K562 (cell line): ENCODE results near the gene TRDN. TPM values are rescaled to one million over a fixed set of nuclear protein-coding genes. Genes with fewer than 3 reads are reported as not detected.

Experiments
- ATAC-seq: fragments of 200-7000 bp; cut with Tn5 transposase; 3 replicates; pipeline ENCODE4 v1.9.1; 2020; ENCODE audit warnings: moderate library complexity
- BruUV-seq: library from RNA; stranded (reverse); fragments of 400-500 nt; replicated peaks from 2 replicates; lab custom pipeline; 2021; lab: Mats Ljungman, UMichigan
- CTCF ChIA-PET: fragments of 300-600 bp; formaldehyde crosslinking; extraction: SDS; loops from one replicate; lab custom pipeline; 2021; ENCODE audit warnings: low intra/inter-chr PET ratio; lab: Yijun Ruan, JAX
- POLR2A ChIA-PET: fragments of 300-600, 350-650 bp; sonication (Branson Sonifier 250); formaldehyde crosslinking; extraction: SDS; loops from one replicate; lab custom pipeline; 2021; ENCODE audit warnings: antibody characterized with exemption, inconsistent platforms; lab: Yijun Ruan, JAX
- DNase-seq, 4 experiments: peaks; one replicate each; pipeline versions ENCODE4 v3.0.0 to v3.0.0-alpha.2; 2011 to 2018; ENCODE audit warnings: low spot score in 3 of 4, mixed read lengths in 3 of 4; ENCODE audit errors: extremely low read depth in 1 of 4
- FAIRE-seq: peaks from 2 replicates; lab custom pipeline; 2011; peaks lifted over from hg19 to GRCh38; lab: Jason Lieb, UNC
- H2AFZ ChIP-seq: 2 replicates; pipeline ENCODE4 v1.6.0; 2011; ENCODE audit warnings: low read depth, low read length, control low read depth, inconsistent platforms
- H3K27ac ChIP-seq: fragments of 200-600 bp; 3 replicates; pipeline ENCODE4 v1.8.0; 2011; ENCODE audit warnings: low read depth, mild to moderate bottlenecking, control low read depth, inconsistent platforms, low read length, moderate library complexity, mixed read lengths; ENCODE audit errors: extremely low read depth
- H3K27me3 ChIP-seq, 2 experiments: fragments of 300-600 bp in 1 of 2; 2 replicates in 1 of 2; 3 replicates in 1 of 2; pipeline versions ENCODE4 v1.6.0 to v1.8.0; 2011; ENCODE audit warnings: inconsistent platforms in 2 of 2, low read length in 2 of 2, mild to moderate bottlenecking in 1 of 2, mixed read lengths in 1 of 2, moderate library complexity in 1 of 2; ENCODE audit not compliant: control insufficient read depth in 2 of 2, insufficient read depth in 2 of 2
- H3K36me3 ChIP-seq: fragments of 300-600 bp; 3 replicates; pipeline ENCODE4 v1.8.0; 2011; ENCODE audit warnings: mild to moderate bottlenecking, low read length, inconsistent platforms; ENCODE audit not compliant: control insufficient read depth, insufficient read depth
- H3K4me1 ChIP-seq, 2 experiments: fragments of 200-600 bp in 1 of 2; replicated peaks in 1 of 2; 2 replicates in 1 of 2; 3 replicates in 1 of 2; pipeline versions ENCODE4 v1.5.1 to v1.8.0; 2011; ENCODE audit warnings: inconsistent platforms in 2 of 2, low read length in 2 of 2, mild to moderate bottlenecking in 1 of 2, mixed read lengths in 1 of 2, moderate library complexity in 1 of 2; ENCODE audit not compliant: control insufficient read depth in 2 of 2, insufficient read depth in 2 of 2
- H3K4me2 ChIP-seq: 2 replicates; pipeline ENCODE4 v1.6.1; 2011; ENCODE audit warnings: low read length, control low read depth, inconsistent platforms, mixed read lengths; ENCODE audit not compliant: insufficient read depth
- H3K4me3 ChIP-seq: fragments of 200-600 bp; sonication (generic), shearing (Covaris generic); 2 replicates; pipeline ENCODE4 v1.5.1; 2016; ENCODE audit warnings: control low read depth, inconsistent platforms
- H3K79me2 ChIP-seq: fragments of 200-600 bp; 3 replicates; pipeline ENCODE4 v1.8.0; 2011; ENCODE audit warnings: low read length, inconsistent platforms; ENCODE audit not compliant: control insufficient read depth, insufficient read depth
- H3K9ac ChIP-seq, 2 experiments: 2 replicates each; pipeline versions ENCODE4 v1.6.0 to v1.6.1; 2011; ENCODE audit warnings: low read depth in 2 of 2, low read length in 2 of 2, control low read depth in 1 of 2, inconsistent platforms in 1 of 2, mild to moderate bottlenecking in 1 of 2, mixed read lengths in 1 of 2; ENCODE audit not compliant: insufficient read depth in 1 of 2
- H3K9me1 ChIP-seq: one replicate; pipeline ENCODE4 v1.6.0; 2011; ENCODE audit warnings: inconsistent platforms, mild to moderate bottlenecking, low read length, moderate library complexity; ENCODE audit not compliant: control insufficient read depth, insufficient read depth
- H3K9me3 ChIP-seq: replicated peaks from 2 replicates; pipeline ENCODE4 v1.5.1; 2011; ENCODE audit warnings: low read depth, low read length, inconsistent platforms; ENCODE audit not compliant: control insufficient read depth, insufficient read depth
- H4K20me1 ChIP-seq: replicated peaks from 2 replicates; pipeline ENCODE4 v1.6.1; 2011; ENCODE audit warnings: low read length, inconsistent platforms, mixed read lengths; ENCODE audit not compliant: control insufficient read depth, insufficient read depth
- TSHZ1 ChIP-seq: fragments of 250-450 bp; sonication (Bioruptor Pico); IDR thresholded peaks from 2 replicates; pipeline ENCODE4 v1.4.0; 2020; ENCODE audit warnings: mild to moderate bottlenecking, moderate library complexity
- WGBS: fragments of 100-300 bp; shearing (Covaris generic); methylation state at CpG from one replicate; pipeline ENCODE4 v1.1.6; 2016; ENCODE audit warnings: low coverage, mixed read lengths; ENCODE audit not compliant: insufficient coverage; ENCODE audit errors: missing lambda C conversion rate; 5-methylcytosine and 5-hydroxymethylcytosine counted together
- in situ Hi-C: fragments of 300-500 bp; cut with MboI; formaldehyde crosslinking; loops from 4 replicates; pipeline ENCODE4 v1.15.0; 2018; ENCODE audit warnings: inconsistent platforms, mixed read lengths
- intact Hi-C: fragments of 100-400 bp; cut with micrococcal nuclease; formaldehyde crosslinking; loops from 2 replicates; pipeline ENCODE4 v1.14.2; 2022
- polyA plus RNA-seq, 8 experiments: library from polyadenylated mRNA; depleted of rRNA in 4 of 8; stranded (reverse) in 5 of 8; unstranded in 3 of 8; fragments of >200 nt; fragmentation: Nextera tagmentation in 2 of 8; fragmentation: Illumina TruSeq in 1 of 8; extraction: Ambion mirVana in 2 of 8; extraction: Trizol in 1 of 8; gene quantifications; 2 replicates each; pipeline versions ENCODE4 v1.2.1 to v1.2.3, GENCODE V29; 2011 to 2014; ENCODE audit warnings: inconsistent platforms in 1 of 8, missing spikeins in 1 of 8
- total RNA-seq, 7 experiments: library from RNA; depleted of rRNA in 6 of 7; stranded (reverse); fragments of >200 nt in 6 of 7; fragmentation: Illumina TruSeq in 2 of 7; extraction: Trizol in 2 of 7; gene quantifications; 2 replicates each; pipeline versions ENCODE4 v1.2.1 to v1.2.3, GENCODE V29; 2011 to 2021; ENCODE audit warnings: low replicate concordance in 1 of 7
- TF ChIP-seq, protein P1 (sequence below): fragments of 450-650 bp; formaldehyde crosslinking; IDR thresholded peaks from 2 replicates; pipeline ENCODE4 v1.4.0; 2020; ENCODE audit warnings: mild to moderate bottlenecking

The TRDN gene
- total and polyA plus RNA-seq, 9 of the 15 experiments (the other 6 are each of a cell fraction or from before 2014, with no cell fraction given) = 0.05 to 0.50 (median 0.16) TPM

- TF ChIP-seq, protein P1, sequence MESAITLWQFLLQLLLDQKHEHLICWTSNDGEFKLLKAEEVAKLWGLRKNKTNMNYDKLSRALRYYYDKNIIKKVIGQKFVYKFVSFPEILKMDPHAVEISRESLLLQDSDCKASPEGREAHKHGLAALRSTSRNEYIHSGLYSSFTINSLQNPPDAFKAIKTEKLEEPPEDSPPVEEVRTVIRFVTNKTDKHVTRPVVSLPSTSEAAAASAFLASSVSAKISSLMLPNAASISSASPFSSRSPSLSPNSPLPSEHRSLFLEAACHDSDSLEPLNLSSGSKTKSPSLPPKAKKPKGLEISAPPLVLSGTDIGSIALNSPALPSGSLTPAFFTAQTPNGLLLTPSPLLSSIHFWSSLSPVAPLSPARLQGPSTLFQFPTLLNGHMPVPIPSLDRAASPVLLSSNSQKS (CRISPR knock-in tag) = no peak
- TF ChIP-seq, all 486 proteins: peak for 4
These were observed 17.6 kb downstream of the TRDN start (continued) for GRCh38 chr6:123619156-123619555.

- no peak overlapping the region for H3K9ac ChIP-seq
- no peak overlapping the region for H3K27ac ChIP-seq
- TF ChIP-seq TSHZ1 (CRISPR knock-in tag) = no peak
- intact Hi-C loops (no loop called here), in situ Hi-C loops (no loop called here)
- no peak overlapping the region for H2AFZ ChIP-seq
- no peaks in the 10 kb centered on the region for H3K9me3 ChIP-seq
- ChIA-PET POLR2A (no interaction called here), CTCF (no interaction called here)
- H3K36me3 ChIP-seq = no peaks in the 10 kb centered on the region
- H3K27me3 ChIP-seq = no peaks in the 10 kb centered on the region
- BruUV-seq = no TSS peak
- WGBS = 8% methylated on average over 3 of the region's 3 CpGs
- ATAC-seq (no peak), FAIRE-seq (no peak), DNase-seq (no peak)
- no peaks in the 10 kb centered on the region for H3K79me2 ChIP-seq
- no peak overlapping the region for H3K4me3 ChIP-seq
- H3K4me2 ChIP-seq = no peak overlapping the region
- no peaks in the 10 kb centered on the region for H3K4me1 ChIP-seq
- H3K9me1 ChIP-seq = no peaks in the 10 kb centered on the region
- no peaks in the 10 kb centered on the region for H4K20me1 ChIP-seq
These were observed 19.8 kb downstream of the TRDN start for GRCh38 chr6:123616942-123617341.
